ENCODE data around the gene PPIP5K1. TPM values are rescaled to one million over a fixed set of nuclear protein-coding genes. Genes with fewer than 3 reads are reported as not detected.
A peak's percentile ranks its signal among the peaks of the same experiment; 100 is the strongest.

PPIP5K1 gene
- total RNA-seq, 1 experiment from 2014 or later = 62.4 TPM

DNA sequence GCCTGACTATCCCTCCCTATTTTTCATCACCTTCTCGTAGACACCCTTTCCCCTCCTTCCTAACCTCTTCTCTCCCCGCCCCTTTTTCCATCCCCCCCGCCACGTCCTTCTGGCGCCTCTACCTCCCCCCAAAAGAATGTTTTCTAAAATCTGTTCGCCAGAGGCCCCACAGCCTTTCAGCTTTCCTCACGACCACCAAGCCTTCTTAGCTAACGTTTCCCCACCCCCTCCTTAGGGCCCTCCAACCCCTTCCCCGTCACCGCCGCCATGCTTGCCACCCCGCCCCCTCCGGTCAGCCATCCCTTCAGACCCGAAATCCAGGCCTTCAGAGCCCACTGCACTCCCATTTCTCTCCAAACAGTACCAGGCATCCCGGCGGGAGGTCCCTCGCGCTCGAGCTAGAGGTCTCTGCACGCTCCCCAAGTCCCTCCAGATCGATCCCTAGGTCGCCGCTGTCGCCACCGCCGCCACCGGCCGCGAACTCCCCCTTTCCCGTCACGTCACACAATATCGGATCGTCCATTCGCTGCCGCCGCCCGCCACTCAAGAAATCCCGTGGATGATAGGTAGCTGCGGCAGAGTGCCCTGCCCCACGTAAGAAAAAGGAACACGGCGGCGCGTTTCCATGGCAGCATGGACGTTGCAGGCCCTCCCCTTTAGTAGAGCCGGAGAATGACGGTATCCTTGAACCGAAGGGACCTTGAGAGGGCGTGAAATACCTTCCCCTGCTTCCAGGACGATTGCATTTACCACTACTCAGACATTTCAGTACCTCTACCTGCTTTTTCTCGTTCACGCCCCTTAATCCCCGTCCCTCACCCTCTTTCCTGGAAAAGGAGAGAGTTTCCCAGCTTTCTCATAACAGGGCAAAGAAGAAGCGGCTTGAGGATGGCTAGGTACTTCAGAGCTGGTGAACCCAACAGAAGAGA lies 97.1 kb downstream of the PPIP5K1 start, which contains the start of gene TP53BP1:
TSS of gene TP53BP1 (minus strand) at position 484 of the 929 bp plus-strand sequence. CDS start at position 371, 113 bp downstream.
- H3K27ac ChIP-seq (ENCODE audit: low read depth, low read length) = peak within 1 kb of the TSS; percentile 49; the same call in 1 of the 2 replicates

DNA sequence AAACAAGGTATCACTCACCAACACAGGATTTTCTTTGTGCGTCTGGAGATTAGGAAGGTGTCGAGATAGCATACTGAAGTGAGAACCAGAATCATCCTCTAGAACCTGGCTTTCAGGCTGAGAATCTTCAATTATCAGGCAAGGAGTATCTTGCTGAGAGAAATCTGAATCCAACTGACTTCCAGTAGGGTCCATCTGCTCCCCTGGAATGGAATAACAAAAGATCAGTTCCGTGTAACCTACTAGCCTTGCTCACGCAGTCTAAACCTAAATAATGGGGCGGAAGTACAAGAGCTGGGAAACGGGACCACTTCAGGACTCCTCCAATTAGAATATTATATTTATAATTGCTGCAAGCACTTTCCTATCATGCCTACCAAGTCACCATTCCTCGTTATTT lies 97.7 kb downstream of the PPIP5K1 start:
- H3K9me2 ChIP-seq (ENCODE audit: insufficient read depth) = no peaks in the 10 kb centered on the region
- intact Hi-C loops (cut with micrococcal nuclease) = no loop called here
- H3K9ac ChIP-seq (ENCODE audit: low read length) = peak overlapping the region; percentile 79
- H4K20me1 ChIP-seq (ENCODE audit: insufficient read depth) = no peaks in the 10 kb centered on the region
- no peaks in the 10 kb centered on the region for H3K9me3 ChIP-seq (ENCODE audit: control insufficient read depth in 1 of 2, insufficient read depth in 1 of 2, low read depth in 1 of 2, low read length in 2 of 2)
- no peak overlapping the region for H2AFZ ChIP-seq (ENCODE audit: low read depth, low read length, poor library complexity, severe bottlenecking)
- no peaks in the 10 kb centered on the region for H3K27me3 ChIP-seq (ENCODE audit: insufficient read depth, low read length)
- peaks cover 11 to 21% of the 10 kb centered on the region in 2 experiments for H3K36me3 ChIP-seq (ENCODE audit: control insufficient read depth in 1 of 2, insufficient read depth in 2 of 2, low read length in 2 of 2)
- ATAC-seq (no peak), DNase-seq (ENCODE audit: low read depth, low spot score) (no peak)
- CTCF ChIA-PET = interaction anchor here (1.1 kb wide), 1 partner anchor 22 kb away, joined by 3 read pairs; no protein-coding TSS in a partner anchor
- peak overlapping the region; percentile 77 to 84 for H3K4me3 ChIP-seq (replicated peaks in 1 of 2; ENCODE audit: low read depth in 1 of 2, low read length in 2 of 2)
- RAD21 ChIA-PET (ENCODE audit: low non-redundant PET in 1 of 2, low total read pairs in 2 of 2, uncharacterized antibody in 2 of 2, unreplicated experiment in 2 of 2) = no interaction called here
- H3K79me2 ChIP-seq (ENCODE audit: insufficient read depth, low read length) = peaks cover 9% of the 10 kb centered on the region
- BruUV-seq (replicated peaks) = no TSS peak
- H3K4me2 ChIP-seq (ENCODE audit: low read length) = peak overlapping the region; percentile 89
- peaks cover 4 to 13% of the 10 kb centered on the region in 2 experiments; a peak in 3 of 4 replicates for H3K4me1 ChIP-seq (ENCODE audit: control insufficient read depth in 1 of 2, insufficient read depth in 2 of 2, low read length in 2 of 2)
- POLR2A ChIA-PET = no interaction called here
- H3K27ac ChIP-seq (ENCODE audit: low read depth, low read length) = 0 out of 2 replicates have a peak overlapping the region, but pooled peaks have one; percentile 49
- TF ChIP-seq, protein P1, sequence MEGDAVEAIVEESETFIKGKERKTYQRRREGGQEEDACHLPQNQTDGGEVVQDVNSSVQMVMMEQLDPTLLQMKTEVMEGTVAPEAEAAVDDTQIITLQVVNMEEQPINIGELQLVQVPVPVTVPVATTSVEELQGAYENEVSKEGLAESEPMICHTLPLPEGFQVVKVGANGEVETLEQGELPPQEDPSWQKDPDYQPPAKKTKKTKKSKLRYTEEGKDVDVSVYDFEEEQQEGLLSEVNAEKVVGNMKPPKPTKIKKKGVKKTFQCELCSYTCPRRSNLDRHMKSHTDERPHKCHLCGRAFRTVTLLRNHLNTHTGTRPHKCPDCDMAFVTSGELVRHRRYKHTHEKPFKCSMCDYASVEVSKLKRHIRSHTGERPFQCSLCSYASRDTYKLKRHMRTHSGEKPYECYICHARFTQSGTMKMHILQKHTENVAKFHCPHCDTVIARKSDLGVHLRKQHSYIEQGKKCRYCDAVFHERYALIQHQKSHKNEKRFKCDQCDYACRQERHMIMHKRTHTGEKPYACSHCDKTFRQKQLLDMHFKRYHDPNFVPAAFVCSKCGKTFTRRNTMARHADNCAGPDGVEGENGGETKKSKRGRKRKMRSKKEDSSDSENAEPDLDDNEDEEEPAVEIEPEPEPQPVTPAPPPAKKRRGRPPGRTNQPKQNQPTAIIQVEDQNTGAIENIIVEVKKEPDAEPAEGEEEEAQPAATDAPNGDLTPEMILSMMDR (IDR thresholded peaks at IDR 0.05 in 2 of 3, conservative IDR thresholded peaks at IDR 0.05 in 1 of 3; ENCODE audit: borderline replicate concordance in 1 of 3, insufficient read depth in 1 of 3, low read depth in 2 of 3, low read length in 2 of 3) = no peak
- TF ChIP-seq CBX3 (IDR thresholded peaks at IDR 0.05; ENCODE audit: low read depth) (no peak), POLR2AphosphoS5 (IDR thresholded peaks at IDR 0.05; ENCODE audit: low read depth, low read length) (no peak), JUND (IDR thresholded peaks at IDR 0.05) (no peak), ZNF274 (IDR thresholded peaks at IDR 0.05; ENCODE audit: low read depth, low read length) (no peak), EZH2 (IDR thresholded peaks at IDR 0.05) (no peak), YY1 (IDR thresholded peaks at IDR 0.05; ENCODE audit: extremely low read depth, insufficient replicate concordance, low read depth, low read length) (no peak), RAD21 (IDR thresholded peaks at IDR 0.05; ENCODE audit: low read depth) (no peak), ELF1 (IDR thresholded peaks at IDR 0.05; ENCODE audit: borderline replicate concordance, low read depth) (no peak), EGR1 (IDR thresholded peaks at IDR 0.05; ENCODE audit: low read depth) (no peak), ZFX (IDR thresholded peaks at IDR 0.05) (no peak), SP1 (IDR thresholded peaks at IDR 0.05; ENCODE audit: low read depth) (no peak), FOSL1 (IDR thresholded peaks at IDR 0.05; ENCODE audit: low read depth) (no peak)
- TF ChIP-seq, protein P2, sequence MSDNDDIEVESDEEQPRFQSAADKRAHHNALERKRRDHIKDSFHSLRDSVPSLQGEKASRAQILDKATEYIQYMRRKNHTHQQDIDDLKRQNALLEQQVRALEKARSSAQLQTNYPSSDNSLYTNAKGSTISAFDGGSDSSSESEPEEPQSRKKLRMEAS (IDR thresholded peaks at IDR 0.05) = no peak

More for the DNA sequence above, 97.1 kb downstream of the PPIP5K1 start, which contains the start of gene TP53BP1:
- Histone ChIP-seq H4K20me1 (ENCODE audit: insufficient read depth) (no peaks in the 10 kb centered on the region), H3K36me3 (ENCODE audit: control insufficient read depth in 1 of 2, insufficient read depth in 2 of 2, low read length in 2 of 2) (peaks cover 11 to 19% of the 10 kb centered on the region in 2 experiments), H2AFZ (ENCODE audit: low read depth, low read length, poor library complexity, severe bottlenecking) (peak within 1 kb of the TSS; percentile 98), H3K79me2 (ENCODE audit: insufficient read depth, low read length) (peaks cover 9% of the 10 kb centered on the region), H3K9me3 (ENCODE audit: control insufficient read depth in 1 of 2, insufficient read depth in 1 of 2, low read depth in 1 of 2, low read length in 2 of 2) (no peaks in the 10 kb centered on the region), H3K9ac (ENCODE audit: low read length) (peak within 1 kb of the TSS; percentile 79), H3K4me2 (ENCODE audit: low read length) (peak within 1 kb of the TSS; percentile 89), H3K4me3 (replicated peaks in 1 of 2; ENCODE audit: low read depth in 1 of 2, low read length in 2 of 2) (peak within 1 kb of the TSS; percentile 77 to 84), H3K4me1 (ENCODE audit: control insufficient read depth in 1 of 2, insufficient read depth in 2 of 2, low read length in 2 of 2) (peaks cover 4 to 13% of the 10 kb centered on the region in 2 experiments; a peak in 3 of 4 replicates), H3K27me3 (ENCODE audit: insufficient read depth, low read length) (no peaks in the 10 kb centered on the region), H3K9me2 (ENCODE audit: insufficient read depth) (no peaks in the 10 kb centered on the region)
- ChIA-PET POLR2A (interaction anchor here (0.9 kb wide), 1 partner anchor 17 kb away, joined by 8 read pairs; no protein-coding TSS in a partner anchor), RAD21 (ENCODE audit: low non-redundant PET in 1 of 2, low total read pairs in 2 of 2, uncharacterized antibody in 2 of 2, unreplicated experiment in 2 of 2) (no interaction called here), CTCF (interaction anchor here (1.1 to 1.9 kb wide), 2 partner anchors 18 to 22 kb away, joined by 3 to 6 read pairs; no protein-coding TSS in a partner anchor)
- TF ChIP-seq SP1 (IDR thresholded peaks at IDR 0.05; ENCODE audit: low read depth) (peak; percentile 95), TCF7L2 (IDR thresholded peaks at IDR 0.05; ENCODE audit: borderline replicate concordance, extremely low read depth, insufficient read depth, insufficient read length) (peak; percentile 61), POLR2AphosphoS5 (IDR thresholded peaks at IDR 0.05; ENCODE audit: low read depth, low read length) (peak; percentile 62), YY1 (IDR thresholded peaks at IDR 0.05; ENCODE audit: extremely low read depth, insufficient replicate concordance, low read depth, low read length) (peak; percentile 83), POLR2A (IDR thresholded peaks at IDR 0.05; ENCODE audit: borderline replicate concordance, extremely low read depth, insufficient read depth, insufficient read length) (peak; percentile 8), JUND (IDR thresholded peaks at IDR 0.05) (no peak)
- TF ChIP-seq, protein P2 (IDR thresholded peaks at IDR 0.05) = no peak
- DNase-seq (ENCODE audit: low read depth, low spot score) = peak; percentile 85
- BruUV-seq (replicated peaks) = no TSS peak
- intact Hi-C loops (cut with micrococcal nuclease) = no loop called here
- peak; percentile 99 for ATAC-seq
